Omental fat pad (tissue), 4 donors: ENCODE results near the gene PXDN. TPM values are rescaled to one million over a fixed set of nuclear protein-coding genes. Genes with fewer than 3 reads are reported as not detected.
"Not testable (repeated sequence)": the region's sequence is repeated elsewhere in the genome, so short reads cannot be mapped to it uniquely, and the experiment has no call there.

Experiments used
- ATAC-seq: fragments of 150-250 bp; one replicate; pipeline ENCODE4 v1.9.1; 2016; ENCODE audit warnings: mild to moderate bottlenecking, moderate library complexity; ENCODE audit not compliant: low FRiP score
- DNase-seq: peaks from one replicate; pipeline ENCODE4 v3.0.0-alpha.2; 2019; ENCODE audit warnings: low spot score
- CTCF ChIP-seq, 3 donors: fragments of 450-650 bp; IDR thresholded peaks; one replicate each; pipeline ENCODE4 v1.5.1; 2016 to 2017; ENCODE audit warnings: antibody characterized with exemption in 3 of 3, mild to moderate bottlenecking in 3 of 3, moderate library complexity in 2 of 3
- total RNA-seq, 4 donors: library from RNA; depleted of rRNA; stranded (reverse); fragments of >200 nt; gene quantifications; one replicate each; pipeline ENCODE4 v1.1.0, GENCODE V29; 2016

The PXDN gene
- total RNA-seq, 4 donors from 2014 or later = 81.2 to 228 (median 112) TPM

DNA sequence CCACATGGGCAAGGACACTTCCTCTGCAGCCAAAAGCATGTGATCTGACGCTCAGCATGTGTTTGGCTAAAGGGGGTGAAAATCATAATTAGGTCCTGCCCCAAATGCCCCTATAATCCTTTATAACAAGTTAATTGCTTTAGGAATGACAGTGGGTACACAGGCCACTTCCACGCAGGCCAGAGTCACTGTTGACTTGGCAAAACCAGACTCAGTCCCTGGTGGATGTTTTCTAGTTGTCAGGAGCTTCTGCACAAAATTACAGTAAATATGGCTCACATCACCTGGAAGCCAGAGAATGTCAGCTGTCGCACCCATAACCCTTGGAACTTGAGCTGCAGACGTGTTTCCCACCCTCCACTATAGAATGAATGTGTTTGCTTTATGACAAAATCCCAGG is 13.3 kb upstream of the PXDN start:
- no peak for ATAC-seq
- no peak for TF ChIP-seq CTCF (IDR thresholded peaks at IDR 0.05)
- no peak for DNase-seq

DNA sequence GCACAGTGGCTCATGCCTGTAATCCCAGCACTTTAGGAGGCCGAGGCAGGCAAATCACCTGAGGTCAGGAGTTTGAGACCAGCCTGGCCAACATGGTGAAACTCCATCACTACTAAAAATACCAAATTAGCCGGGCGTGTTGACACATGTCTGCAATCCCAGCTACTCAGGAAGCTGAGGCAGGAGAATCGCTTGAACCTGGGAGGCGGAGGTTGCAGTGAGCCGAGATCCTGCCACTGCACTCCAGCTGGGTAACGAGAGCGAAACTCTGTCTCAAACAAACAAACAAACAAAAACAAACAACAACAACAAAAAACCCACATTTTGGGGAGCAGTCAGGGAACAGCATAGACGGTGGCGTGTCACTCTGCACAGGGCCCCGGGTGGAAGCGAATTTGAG is 12.8 kb upstream of the PXDN start:
- DNase-seq, ATAC-seq: not testable (repeated sequence)

GRCh38 chr2:1756456-1756855 is 12.1 kb upstream of the PXDN start:
- no peak for ATAC-seq
- no peak for DNase-seq
- TF ChIP-seq CTCF (IDR thresholded peaks at IDR 0.05) = no peak

GRCh38 chr2:1755436-1756191 is 11.3 kb upstream of the PXDN start:
- no peak for DNase-seq
- ATAC-seq = no peak
- no peak for TF ChIP-seq CTCF (IDR thresholded peaks at IDR 0.05)

- no peak for DNase-seq
- ATAC-seq = no peak
- TF ChIP-seq CTCF (IDR thresholded peaks at IDR 0.05) = no peak
Observed at GRCh38 chr2:1754461-1755170, 10.3 kb upstream of the PXDN start.

DNA sequence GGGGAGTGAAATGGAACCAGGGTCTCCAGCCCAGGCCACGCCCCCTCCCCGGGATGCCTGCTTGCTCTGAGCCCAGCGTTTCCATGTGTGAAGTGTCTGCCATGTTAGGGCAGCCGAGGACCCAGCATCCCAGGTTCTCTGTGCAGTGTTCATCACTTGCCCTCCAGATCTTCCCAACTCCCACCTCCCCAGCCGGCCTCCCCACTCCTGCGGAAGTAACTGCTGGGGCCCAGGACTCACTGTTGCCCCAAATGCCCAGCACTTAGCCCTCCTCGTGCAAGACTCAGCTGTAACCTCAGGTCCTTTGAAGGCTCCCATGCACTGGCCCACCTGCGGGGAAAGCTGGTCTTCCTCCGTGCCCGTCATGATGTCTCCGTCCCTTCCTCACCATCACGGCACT is 9.7 kb upstream of the PXDN start:
- TF ChIP-seq CTCF (IDR thresholded peaks at IDR 0.05) = no peak
- no peak for DNase-seq
- ATAC-seq = no peak

DNA sequence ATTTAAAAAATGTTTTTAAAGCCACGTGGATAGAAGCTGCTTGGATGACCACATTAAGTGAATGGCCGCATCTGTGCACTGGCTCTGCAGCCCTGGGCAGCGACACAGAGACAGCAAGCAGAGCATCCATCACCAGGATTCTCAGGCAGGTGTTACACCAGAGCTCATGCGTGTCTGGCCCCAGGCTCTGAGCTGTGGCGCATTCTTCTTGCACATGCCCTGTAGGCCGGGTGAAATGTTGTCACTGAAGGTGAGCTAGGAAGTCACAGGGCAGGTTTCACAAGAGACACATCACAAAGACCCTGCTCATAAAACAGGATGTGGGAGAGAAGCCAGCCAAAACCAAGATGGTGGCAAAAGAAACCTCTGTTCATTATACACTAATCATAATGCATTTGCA is 8.4 kb upstream of the PXDN start:
- TF ChIP-seq CTCF (IDR thresholded peaks at IDR 0.05) = no peak
- ATAC-seq (no peak), DNase-seq (no peak)
